T-helper 1 cell (primary cell): Measurements from ENCODE around the gene PPA2.
"Not testable (repeated sequence)": the region's sequence is repeated elsewhere in the genome, so short reads cannot be mapped to it uniquely, and the experiment has no call there.

Experiments used
- DNase-seq, 5 donors: peaks; one replicate each; pipeline ENCODE4 v3.0.0-alpha.2; 2012 to 2020

Gene PPA2

DNA sequence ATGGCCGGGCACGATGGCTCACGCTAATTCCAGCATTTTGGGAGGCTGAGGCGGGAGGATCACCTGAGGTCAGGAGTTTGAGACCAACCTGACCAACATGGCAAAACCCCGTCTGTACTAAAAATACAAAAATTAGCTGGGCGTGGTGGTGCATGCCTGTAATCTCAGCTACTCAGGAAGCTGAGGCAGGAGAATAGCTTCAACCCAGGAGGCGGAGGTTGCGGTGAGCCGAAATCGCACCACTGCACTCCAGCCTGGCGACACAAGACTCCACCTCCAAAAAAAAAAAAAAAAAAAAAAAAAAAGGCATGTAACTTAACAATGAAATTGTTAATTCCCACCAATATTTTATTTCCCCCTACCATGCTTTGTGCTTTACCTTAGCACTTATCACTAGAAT is 15.3 kb downstream of the PPA2 start:
- DNase-seq: not testable (repeated sequence)

DNA sequence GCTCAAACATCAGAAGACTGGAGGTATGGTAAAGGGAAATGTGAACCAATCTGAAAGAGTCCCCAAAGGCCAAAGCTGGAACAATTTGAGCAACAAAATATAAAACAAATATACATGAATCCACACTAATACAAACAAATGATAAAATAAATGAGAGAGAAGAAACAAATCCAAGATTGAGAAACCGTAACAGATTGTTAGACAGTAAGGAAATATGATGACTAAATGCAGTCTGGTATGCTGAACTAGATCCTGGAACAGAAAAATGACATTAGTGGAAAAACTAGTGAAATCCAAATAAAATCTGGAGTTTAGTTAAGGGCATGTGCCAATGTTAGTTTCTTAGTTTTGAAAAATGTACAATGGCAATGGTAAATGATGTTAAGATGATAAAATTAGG is 15.9 kb downstream of the PPA2 start:
- no peak for DNase-seq

DNA sequence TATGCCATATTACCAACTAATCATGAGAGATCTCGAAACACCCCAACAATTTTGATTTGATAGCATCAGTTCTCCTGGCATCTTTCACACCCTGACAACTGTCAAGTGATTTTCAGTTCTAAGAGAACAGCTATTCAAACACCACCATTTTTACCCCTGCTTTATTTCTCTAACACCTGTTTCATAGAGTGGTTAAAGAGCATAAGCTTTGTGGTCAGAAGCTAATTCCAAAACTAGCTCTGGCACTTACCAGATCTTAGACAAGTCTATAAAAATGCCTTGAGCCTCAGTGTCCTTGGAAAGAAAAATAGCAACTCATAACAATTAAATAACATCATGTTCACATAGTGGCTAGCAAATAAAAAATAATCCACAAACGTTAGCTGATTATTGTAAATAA is 17.9 kb downstream of the PPA2 start:
- no peak for DNase-seq

GRCh38 chr4:105455182-105455581 is 18.7 kb downstream of the PPA2 start:
- no peak for DNase-seq

- peak in 1 of 5 donors; percentile 42 for DNase-seq
These were observed 20.2 kb downstream of the PPA2 start for GRCh38 chr4:105453550-105454205.

GRCh38 chr4:105451346-105451745 is 22.5 kb downstream of the PPA2 start:
- no peak for DNase-seq

GRCh38 chr4:105440890-105441289 is 33.0 kb downstream of the PPA2 start:
- no peak for DNase-seq

DNA sequence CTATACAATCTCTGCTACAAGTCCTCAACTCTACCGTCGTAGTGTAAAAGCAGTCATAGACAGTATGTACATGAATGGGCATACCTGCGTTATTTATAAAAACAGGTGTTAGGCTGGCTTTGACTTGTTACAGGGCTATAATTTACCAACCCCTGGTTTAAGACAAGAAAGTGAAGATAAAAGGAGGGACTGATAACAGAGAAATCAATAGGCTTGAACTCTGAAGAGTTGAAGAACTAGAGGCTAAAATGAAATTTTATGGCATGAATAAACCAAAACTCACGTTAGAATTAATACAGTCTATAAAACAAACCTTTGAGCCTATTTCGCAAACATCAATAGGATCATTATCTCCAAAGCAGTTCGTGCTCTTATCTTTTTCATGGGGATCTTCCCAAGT is 36.2 kb downstream of the PPA2 start:
- DNase-seq: no peak

- no peak for DNase-seq
These were observed 37.4 kb downstream of the PPA2 start for GRCh38 chr4:105436414-105436813.

GRCh38 chr4:105434940-105435339 is 38.9 kb downstream of the PPA2 start:
- no peak for DNase-seq

- no peak for DNase-seq
These were observed 40.4 kb downstream of the PPA2 start for GRCh38 chr4:105433421-105433820.

GRCh38 chr4:105432438-105432837 is 41.4 kb downstream of the PPA2 start:
- no peak for DNase-seq

GRCh38 chr4:105430811-105431210 is 43.1 kb downstream of the PPA2 start:
- no peak for DNase-seq

DNA sequence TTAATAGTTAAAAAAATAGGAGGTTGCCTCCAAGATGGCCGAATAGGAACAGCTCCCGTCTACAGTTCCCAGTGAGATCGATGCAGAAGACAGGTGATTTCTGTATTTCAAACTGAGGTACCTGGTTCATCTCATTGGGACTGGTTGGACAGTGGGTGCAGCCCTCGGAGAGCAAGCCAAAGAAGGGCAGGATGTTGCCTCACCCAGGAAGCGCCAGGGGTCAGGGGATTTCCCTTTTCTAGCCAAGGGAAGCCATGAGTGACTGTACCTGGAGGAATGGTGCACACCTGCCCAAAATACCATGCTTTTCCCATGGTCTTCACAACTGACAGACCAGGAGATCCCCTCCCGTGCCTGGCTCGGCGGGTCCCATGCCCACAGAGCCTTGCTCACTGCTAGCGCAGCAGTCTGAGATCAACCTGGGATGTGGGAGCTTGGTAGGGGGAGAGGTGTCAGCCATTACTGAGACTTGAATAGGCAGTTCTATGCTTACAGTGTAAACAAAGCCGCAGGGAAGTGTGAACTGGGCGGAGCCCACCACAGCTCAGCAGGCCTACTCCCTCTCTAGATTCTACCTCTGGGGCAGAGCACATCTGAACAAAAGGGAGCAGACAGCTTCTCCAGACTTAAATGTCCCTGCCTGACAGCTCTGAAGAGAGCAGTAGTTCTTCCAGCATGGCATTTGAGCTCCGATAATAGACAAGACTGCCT is 47.5 kb downstream of the PPA2 start:
- DNase-seq: peak in 1 of 5 donors; percentile 6

- no peak for DNase-seq
These were observed 51.5 kb downstream of the PPA2 start for GRCh38 chr4:105422207-105422920.

- DNase-seq: no peak
These were observed 56.2 kb downstream of the PPA2 start for GRCh38 chr4:105417624-105418023.

DNA sequence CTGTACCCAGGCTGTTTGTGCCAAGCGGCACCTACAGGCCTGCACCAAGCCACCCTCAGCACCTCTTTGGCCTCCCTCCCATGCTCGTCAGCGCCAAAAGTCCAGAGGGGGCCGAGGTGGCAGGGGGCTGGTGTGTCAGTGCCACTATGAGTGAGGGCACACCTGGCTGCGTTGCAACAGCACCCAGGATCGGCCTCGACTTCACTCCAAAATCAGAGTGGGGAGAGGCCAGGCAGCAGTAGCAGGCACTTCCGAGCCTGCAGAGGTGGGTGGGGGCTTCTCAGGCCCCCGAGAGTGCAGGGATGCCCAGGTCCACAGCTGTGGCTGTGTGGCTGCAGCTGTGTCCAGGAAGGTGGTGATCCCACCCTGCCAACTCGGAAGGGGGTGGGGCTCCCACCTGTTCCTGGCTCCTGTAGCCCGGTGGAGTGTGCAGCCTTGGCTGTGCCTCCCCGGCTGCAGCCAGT is 58.5 kb downstream of the PPA2 start:
- DNase-seq: no peak

DNA sequence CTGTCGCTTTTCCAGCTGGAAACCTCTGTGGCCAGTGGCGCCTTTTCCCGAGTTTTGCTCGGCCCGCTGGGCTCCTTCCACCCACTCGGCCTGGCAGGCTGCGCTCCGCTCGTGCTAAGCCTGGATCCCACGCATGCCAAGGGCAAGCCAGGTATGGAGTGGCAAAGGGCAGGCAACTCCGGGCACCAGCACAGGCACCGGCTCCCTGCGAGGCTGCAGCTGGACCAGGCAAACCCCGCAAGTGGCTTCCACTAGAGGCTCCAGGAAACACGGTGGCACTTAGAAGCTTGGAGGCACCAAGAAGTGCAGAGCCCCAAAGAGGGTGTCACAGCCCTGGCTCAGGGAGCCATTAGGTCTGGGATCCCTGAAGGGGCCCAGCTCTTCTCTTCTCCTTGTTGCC is 59.5 kb downstream of the PPA2 start:
- no peak for DNase-seq

GRCh38 chr4:105409135-105409534 is 64.7 kb downstream of the PPA2 start:
- not testable (repeated sequence) for DNase-seq

DNA sequence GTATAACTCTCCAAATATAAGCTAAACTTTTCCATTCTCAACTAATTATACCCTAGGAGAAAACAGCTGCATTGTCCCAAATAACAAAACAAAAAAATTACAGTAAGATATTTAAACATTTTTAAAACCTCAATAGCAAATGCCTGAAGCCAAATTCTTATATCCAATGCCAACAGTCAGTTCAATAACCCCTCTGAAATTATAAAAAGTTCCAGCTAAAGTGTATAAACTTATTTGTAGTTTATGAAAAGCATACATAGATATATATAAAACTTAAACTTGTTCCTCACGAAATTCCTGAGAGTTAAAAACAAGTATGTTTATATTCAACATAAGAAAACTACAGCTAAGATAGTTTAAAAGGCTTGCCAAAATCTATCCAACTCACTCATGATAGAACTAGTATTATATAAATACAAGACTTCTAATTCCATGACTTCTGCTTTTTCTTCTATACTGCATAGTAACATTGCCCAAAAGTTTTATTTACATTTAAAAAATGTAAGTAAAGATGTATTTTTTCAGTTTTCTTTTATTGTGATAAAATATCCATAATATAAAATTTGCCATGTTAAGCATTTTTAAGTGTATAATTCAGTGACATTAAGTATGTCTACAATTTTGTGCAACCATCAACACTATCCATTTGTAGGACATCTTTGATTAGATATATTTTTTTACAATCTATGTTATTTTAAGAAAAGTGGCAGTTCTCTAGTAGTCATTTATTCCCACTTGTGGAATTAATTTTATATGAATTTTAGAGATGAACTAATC is 72.8 kb downstream of the PPA2 start:
- no peak for DNase-seq

GRCh38 chr4:105399532-105400161 is 74.2 kb downstream of the PPA2 start:
- DNase-seq: no peak

- no peak for DNase-seq
These were observed 81.0 kb downstream of the PPA2 start for GRCh38 chr4:105392858-105393257.

DNA sequence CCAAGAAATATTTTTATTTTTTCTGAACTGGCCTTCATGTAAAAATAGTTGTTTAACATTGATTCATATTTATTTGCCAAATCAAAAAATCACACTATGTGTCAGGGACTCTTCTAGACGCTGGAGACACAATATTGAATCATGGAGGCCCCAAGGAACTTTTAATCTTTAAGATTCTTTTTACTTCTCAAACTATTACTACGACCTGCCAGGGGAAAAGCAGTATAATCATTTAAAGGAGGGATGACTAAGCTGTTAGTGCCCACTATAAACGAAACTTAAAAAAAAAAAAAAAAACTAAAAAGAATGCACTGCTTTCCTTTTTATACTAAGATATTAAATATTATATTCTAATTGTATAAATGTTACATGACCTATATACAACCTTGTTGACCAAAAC is 84.7 kb downstream of the PPA2 start:
- DNase-seq: no peak
